Measurements from ENCODE around the gene ANKMY2.

DNA sequence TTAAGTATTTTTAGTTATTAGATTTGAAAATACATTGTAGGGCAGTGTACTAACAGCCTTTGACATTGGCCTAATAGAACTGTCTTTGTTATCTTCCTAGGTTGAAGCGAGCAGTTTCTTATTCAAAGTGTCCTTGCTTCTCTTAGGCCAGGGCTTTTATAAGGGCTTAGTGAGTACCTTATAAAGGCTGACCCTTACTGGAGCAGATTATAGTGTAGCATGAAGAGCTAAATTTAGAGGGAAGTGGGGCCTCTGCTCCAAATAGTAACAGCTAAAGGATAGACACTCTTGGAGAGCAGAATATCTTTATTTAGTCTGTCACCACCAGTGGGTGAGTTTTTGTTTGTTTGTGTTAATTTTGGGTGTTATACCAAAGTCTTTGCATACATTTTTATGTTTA, 16.4 kb upstream of the ANKMY2 start:
- TF ChIP-seq POLR2A (IDR thresholded peaks at IDR 0.05; ENCODE audit: low read depth, low read length) (no peak), POLR2AphosphoS5 (IDR thresholded peaks at IDR 0.05; ENCODE audit: low read depth, low read length) (no peak), TAF1 (IDR thresholded peaks at IDR 0.05; ENCODE audit: borderline replicate concordance, low read depth, low read length) (no peak)
